GM19463 (cell line): ENCODE data around the gene INSL3.
A peak's percentile ranks its signal among the peaks of the same experiment; 100 is the strongest.

Experiments used
- ATAC-seq: cut with Tn5 transposase; IDR thresholded peaks from one replicate; pipeline ENCODE4 v1.9.1; 2021; ENCODE audit warnings: mild to moderate bottlenecking, moderate library complexity; ENCODE audit not compliant: unreplicated experiment

INSL3 gene

GRCh38 chr19:17847538-17848366 lies 26.4 kb upstream of the INSL3 start, which contains the start of gene JAK3:
TSS of gene JAK3 (minus strand) at chr19:17847982. CDS start at chr19:17844417, 3,565 bp downstream.
- peak; percentile 68 for ATAC-seq

GRCh38 chr19:17846146-17846545 lies 24.8 kb upstream of the INSL3 start:
- no peak for ATAC-seq

DNA sequence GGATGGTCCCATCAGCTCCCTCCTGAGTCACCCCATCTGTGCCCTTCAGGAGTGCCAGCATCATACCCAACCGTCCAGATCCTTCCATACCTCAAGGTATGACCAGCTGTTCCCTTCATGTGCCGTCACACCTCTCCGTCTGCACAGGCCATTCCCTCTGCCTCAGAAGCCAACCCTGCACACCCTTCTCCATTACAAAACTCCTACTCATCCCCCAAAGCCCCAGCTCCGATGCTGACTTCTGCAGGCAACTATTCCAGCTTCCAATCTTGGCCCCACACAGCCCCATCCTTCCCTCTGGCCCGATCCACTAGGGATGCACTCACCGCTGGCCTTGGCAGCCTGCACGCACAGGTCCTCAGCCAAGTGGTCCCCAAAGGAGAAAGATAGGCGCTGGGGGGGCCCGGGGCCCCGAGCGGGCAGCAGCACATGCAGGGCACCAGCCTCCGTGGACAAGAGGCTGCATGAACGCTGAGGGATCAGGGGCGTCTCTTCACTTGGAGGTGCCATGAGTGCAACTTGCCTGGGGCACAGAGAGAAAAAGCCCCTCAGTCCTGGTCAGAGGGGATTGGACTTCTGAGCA lies 22.7 kb upstream of the INSL3 start:
- no peak for ATAC-seq

DNA sequence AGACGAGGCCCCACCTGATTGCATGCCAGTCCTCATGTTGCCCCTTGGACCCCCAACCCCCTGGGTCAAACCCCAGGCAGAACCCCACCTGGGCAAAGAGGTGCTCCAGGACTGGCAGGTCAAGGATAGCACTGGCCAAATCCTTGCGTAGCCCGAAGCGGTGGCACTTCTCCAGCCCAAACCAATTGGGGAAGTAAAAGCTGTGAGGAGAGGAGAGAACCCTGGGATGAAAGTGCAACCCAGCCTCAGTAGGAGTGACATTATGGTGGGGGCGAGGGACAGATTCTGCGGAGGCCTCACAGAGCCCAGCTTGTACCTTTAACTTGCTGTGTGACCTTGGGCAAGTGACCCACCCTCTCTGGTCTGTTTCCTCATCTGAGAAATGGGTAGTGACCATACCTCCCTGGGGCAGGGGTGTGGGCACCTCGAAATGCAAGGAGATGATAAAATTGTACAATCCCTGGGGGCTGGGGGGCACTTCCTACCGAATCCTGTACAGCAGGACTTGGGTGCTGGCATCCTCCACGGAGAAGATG lies 22.0 kb upstream of the INSL3 start:
- no peak for ATAC-seq

DNA sequence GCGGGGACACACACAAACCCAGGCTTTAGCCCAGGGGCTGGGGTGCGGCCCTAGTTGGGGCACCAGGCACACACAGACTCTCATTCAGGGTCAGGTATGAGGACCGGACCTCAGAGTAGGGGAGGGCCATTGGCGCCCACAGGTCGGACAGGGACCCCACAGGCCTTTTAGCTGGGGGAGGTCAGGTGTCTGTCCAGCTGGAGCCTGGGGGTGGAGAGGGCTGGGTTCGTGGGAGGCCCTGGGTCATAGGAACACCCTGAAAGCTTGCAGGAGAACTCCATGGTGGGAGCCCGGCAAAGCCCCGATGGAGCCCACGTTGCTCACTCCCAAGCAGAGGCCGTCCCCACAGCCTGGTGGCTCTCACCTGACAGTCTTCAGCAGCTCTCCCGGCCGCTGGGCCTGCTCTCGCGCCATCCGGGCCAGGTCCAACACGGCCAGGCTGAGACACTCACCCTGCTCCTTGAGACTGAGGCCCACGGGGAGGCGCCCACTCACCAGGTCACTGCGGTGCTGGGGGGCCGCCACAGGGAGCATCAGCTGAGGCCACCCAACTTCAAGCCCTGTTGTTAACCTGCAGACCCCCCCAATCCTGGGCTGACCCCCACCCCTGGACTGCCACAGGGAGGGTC lies 21.5 kb upstream of the INSL3 start:
- no peak for ATAC-seq

DNA sequence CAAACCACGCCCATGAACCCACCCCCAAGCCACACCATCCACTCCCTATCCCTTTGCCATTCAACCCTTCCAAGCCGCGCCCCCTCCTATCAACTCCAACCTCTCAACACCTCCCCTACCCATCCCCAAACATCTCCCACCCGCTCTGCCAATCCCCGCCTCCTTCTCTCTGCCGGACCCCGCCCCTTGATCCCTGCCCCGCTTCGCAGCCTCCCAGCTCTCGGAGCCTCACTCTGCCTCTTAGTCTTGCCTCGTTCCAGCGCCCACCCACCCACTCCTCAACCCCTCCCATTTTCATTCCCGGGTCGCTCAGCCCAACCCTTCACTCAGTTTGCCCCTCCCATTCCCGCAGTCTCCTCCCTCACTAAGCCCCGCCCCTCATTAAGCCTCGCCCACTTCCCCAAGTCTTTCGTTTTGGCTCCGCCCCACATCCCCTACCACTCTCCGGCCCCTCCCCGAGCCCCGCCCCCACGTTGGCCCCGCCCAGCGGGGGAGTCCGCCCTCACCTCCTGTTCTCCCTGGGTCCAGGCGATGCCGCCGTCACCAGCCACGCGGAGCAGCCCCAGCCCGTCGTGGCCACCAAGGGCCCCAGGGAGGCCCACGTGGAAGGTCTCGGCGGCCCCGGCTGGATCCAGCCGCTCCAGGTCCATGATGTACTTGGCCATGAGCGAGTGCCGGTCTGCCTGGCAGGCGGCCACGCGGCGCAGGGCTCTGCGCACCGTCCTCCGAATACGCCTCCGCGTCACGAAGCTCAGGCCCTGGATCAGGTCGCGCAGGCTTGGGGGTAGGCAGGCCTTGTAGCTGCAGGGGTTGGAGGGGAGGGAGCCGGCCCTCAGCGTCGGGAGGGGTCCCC lies 20.7 kb upstream of the INSL3 start:
- no peak for ATAC-seq

DNA sequence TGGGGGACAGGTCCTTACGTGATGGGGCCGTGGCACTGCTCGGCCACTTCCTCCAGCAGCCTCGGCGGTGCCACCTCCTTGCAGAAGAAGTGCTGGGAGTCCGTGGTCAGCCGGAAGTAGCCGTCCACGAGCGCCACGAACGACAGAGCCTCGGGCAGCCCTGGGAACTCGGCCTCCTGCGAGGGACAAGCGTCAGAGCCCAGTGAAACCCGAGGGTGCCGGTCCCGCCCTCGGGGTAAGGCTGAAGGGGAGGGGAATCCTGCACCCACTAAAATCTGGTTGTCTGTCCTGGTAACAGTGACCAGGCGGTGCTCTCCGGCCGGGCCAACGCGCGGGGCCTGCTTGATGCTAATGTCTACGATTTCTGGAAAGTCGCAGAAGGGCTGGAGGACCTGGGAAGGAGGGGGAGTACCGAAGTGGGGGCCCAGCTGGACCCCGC lies 20.1 kb upstream of the INSL3 start:
- ATAC-seq, result no peak

GRCh38 chr19:17840019-17840418 lies 18.7 kb upstream of the INSL3 start:
- no peak for ATAC-seq

GRCh38 chr19:17837972-17838371 lies 16.7 kb upstream of the INSL3 start:
- no peak for ATAC-seq

DNA sequence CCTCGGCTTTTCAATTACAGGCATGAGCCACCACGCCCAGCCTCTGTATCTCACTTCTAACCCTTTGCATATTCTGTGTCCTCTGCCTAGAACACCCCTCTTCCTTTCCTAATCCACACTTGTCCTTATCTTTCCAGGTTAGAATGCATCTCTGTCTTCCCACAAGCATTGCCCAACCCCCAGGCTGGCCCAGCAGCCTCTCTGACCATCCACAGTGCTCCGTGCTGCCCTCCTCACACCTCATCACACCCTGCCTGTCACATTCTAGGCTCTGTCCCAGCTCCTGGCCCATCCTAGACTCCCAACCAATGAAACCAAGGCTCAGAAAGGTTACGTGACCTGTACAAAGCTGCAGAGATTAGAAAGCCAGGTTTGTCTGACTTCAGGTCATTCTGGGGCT lies 15.2 kb upstream of the INSL3 start:
- no peak for ATAC-seq

GRCh38 chr19:17835182-17836006 lies 14.1 kb upstream of the INSL3 start:
- ATAC-seq, result no peak

DNA sequence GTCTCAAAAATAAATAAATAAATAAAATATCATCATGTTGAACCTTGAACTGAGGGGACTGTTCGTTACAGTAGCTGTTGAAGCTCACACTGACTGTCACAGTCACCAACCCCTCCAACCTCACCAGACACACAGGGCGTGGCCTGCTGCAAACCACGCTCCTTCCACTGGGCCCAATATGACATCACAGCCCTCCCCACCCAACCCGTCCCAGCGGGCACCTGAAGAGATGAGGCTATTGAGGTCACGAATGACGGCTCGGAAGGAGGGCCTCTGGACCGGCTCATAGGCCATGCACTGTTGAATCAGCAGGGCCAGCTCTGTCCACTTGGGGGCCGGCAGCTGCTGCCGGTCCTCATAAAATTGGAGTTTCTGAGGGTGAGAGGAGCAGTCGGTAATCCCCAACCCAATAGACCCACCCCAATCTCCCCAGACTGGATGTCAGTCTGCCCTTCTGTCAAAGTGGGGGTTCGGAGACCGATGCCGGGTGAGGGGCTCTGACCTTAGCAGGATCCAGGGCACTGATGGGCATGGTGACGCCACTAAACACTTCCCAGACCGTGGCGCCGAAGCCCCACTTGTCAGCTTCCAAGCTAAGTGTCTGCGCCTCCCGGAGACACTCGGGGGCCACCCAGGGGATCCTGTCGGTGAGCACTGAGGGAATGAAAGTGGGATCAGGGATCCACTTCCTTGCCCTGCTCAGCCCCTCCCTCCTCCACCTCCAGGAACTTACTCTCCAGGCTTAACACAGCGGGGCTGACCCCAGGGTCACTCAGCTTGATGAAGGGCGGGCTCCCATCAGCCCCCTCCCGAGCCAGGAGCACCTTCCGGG lies 13.2 kb upstream of the INSL3 start:
- ATAC-seq, result no peak

DNA sequence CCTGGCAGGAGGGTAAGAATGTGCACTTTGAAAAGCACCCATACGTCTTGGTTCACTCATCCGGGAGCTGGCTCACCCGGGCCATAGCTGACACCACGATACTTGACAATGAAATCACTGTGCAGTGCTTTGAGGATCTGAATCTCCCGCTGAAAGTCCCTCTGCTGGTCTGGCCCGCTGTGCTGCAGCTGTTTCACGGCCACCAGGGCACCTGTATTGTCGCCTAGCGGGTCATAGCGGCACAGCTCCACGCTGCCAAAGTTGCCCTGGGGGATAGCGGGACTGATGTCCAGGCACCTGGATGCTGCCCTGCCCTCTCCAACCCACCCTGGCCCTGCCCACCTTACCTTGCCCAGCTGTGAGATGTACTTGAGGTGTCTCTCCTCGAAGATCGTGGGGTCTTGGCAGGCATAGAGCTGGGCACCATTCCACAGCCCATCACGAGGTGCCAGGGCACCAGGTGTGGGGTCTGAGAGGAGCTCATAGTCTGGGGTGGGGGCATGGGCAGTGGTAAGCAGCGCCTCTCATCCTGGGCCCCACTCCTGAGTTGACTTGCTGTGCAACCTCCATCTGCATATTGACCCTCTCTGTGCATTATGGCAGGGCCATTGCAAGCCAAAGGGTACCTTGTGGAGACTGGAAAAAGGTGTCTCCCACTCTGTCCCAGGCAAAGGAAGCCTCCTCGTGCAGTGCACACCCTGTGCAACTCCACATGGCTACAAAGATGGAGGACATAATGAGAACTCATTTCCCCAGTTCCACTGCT lies 11.3 kb upstream of the INSL3 start:
- ATAC-seq, result no peak

- no peak for ATAC-seq
Observed at GRCh38 chr19:17831419-17831888, 10.1 kb upstream of the INSL3 start.

- ATAC-seq, result no peak
Observed at GRCh38 chr19:17830567-17831418, 9.5 kb upstream of the INSL3 start.

DNA sequence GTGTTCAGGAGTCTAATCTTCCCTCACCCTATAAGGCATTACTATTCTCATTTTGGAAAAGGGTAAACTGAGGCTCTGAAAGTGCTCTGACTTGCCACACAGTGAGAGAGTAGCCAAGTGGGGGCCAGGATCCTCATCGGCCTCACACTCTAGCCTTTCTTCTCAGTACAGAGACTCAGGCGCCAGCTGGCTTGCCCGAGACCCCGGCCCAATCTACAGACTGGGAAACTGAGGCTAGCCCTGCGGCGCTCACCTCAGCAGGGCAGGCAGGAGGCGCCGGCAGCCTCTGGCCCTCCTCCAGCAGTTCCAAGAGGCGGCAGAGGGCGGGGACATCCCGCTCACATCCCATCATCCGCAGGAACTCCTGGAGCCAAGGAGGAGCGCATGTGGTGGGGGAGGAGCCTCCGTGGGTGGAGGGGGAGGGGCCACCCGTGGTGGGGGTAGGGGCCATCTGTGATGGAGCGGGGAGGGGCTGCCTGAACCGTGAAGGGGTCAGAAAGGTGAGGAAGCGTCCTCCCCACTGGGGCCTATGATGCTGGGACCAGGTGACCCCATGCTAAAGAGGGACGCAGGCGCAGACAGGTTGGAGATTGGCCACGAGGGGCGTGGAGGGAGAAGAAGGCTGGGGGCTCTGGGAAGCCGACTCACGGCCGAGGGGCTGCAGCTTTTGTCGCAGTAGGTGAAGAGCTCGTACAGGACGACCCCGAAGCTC lies 8.7 kb upstream of the INSL3 start:
- ATAC-seq, result no peak
